BJ (cell line): ENCODE measurements around the gene RGS11. TPM values are rescaled to one million over a fixed set of nuclear protein-coding genes. Genes with fewer than 3 reads are reported as not detected.

Experiments
- CTCF ChIA-PET: fragments of 350-600 bp; formaldehyde crosslinking; extraction: SDS; loops from one replicate; lab custom pipeline; 2021; ENCODE audit warnings: antibody characterized with exemption, inconsistent platforms; lab: Yijun Ruan, JAX
- POLR2A ChIA-PET: fragments of 300-600 bp; sonication (Branson Sonifier 250); formaldehyde crosslinking; extraction: SDS; loops from one replicate; lab custom pipeline; 2021; ENCODE audit warnings: antibody characterized with exemption; lab: Charles Lee
- DNase-seq: peaks from one replicate; pipeline ENCODE4 v3.0.0-alpha.2; 2011; ENCODE audit warnings: low read depth
- H3K27me3 ChIP-seq: 2 replicates; pipeline ENCODE4 v1.6.0; 2011; ENCODE audit warnings: low read length; ENCODE audit not compliant: control insufficient read depth, insufficient read depth
- H3K36me3 ChIP-seq: 2 replicates; pipeline ENCODE4 v1.5.1; 2011; ENCODE audit warnings: low read length; ENCODE audit not compliant: control insufficient read depth, insufficient read depth
- H3K4me3 ChIP-seq: 2 replicates; pipeline ENCODE4 v1.5.1; 2011; ENCODE audit warnings: low read depth, mild to moderate bottlenecking, control low read depth, low read length
- CTCF ChIP-seq: IDR thresholded peaks from 2 replicates; pipeline ENCODE4 v1.5.1; 2011; ENCODE audit warnings: low read depth, mild to moderate bottlenecking, control low read depth, inconsistent platforms, low read length, moderate library complexity; ENCODE audit not compliant: insufficient read depth
- polyA plus RNA-seq: library from polyadenylated mRNA; depleted of rRNA; stranded (reverse); fragments of >200 nt; gene quantifications from 2 replicates; pipeline ENCODE4 v1.2.3, GENCODE V29; 2011

Gene RGS11
- polyA plus RNA-seq, 1 experiment: 2.2 TPM

GRCh38 chr16:264440-264951, 11.2 kb downstream of the RGS11 start:
- TF ChIP-seq CTCF: no peak
- CTCF ChIA-PET: no interaction called here
- no peak for DNase-seq
- H3K4me3 ChIP-seq: no peak overlapping the region
- peaks cover 13% of the 10 kb centered on the region for H3K36me3 ChIP-seq
- POLR2A ChIA-PET: no interaction called here
- H3K27me3 ChIP-seq: no peaks in the 10 kb centered on the region

- no peak for TF ChIP-seq CTCF
- ChIA-PET POLR2A (no interaction called here), CTCF (no interaction called here)
- no peaks in the 10 kb centered on the region for H3K27me3 ChIP-seq
- H3K36me3 ChIP-seq: peaks cover 13% of the 10 kb centered on the region
- no peak overlapping the region for H3K4me3 ChIP-seq
- DNase-seq: no peak
Observed at GRCh38 chr16:263944-264343, 11.8 kb downstream of the RGS11 start.

- Histone ChIP-seq H3K4me3 (no peak overlapping the region), H3K36me3 (peaks cover 13% of the 10 kb centered on the region), H3K27me3 (no peaks in the 10 kb centered on the region)
- no peak for TF ChIP-seq CTCF
- ChIA-PET POLR2A (interaction anchor here (0.6 kb wide), 1 partner anchor 255 kb away, joined by 3 read pairs; no protein-coding TSS in a partner anchor), CTCF (no interaction called here)
- DNase-seq: no peak
Observed at GRCh38 chr16:263182-263774, 12.5 kb downstream of the RGS11 start.

- no peak overlapping the region for H3K4me3 ChIP-seq
- no peaks in the 10 kb centered on the region for H3K27me3 ChIP-seq
- no peak for DNase-seq
- ChIA-PET CTCF (no interaction called here), POLR2A (no interaction called here)
- TF ChIP-seq CTCF: no peak
- peaks cover 13% of the 10 kb centered on the region for H3K36me3 ChIP-seq
Observed at GRCh38 chr16:262121-262745, 13.5 kb downstream of the RGS11 start.

- no peaks in the 10 kb centered on the region for H3K27me3 ChIP-seq
- H3K4me3 ChIP-seq: no peak overlapping the region
- no peak for DNase-seq
- POLR2A ChIA-PET: no interaction called here
- no peak for TF ChIP-seq CTCF
- peaks cover 13% of the 10 kb centered on the region for H3K36me3 ChIP-seq
- CTCF ChIA-PET: no interaction called here
Observed at GRCh38 chr16:261031-261691, 14.6 kb downstream of the RGS11 start.
